HEK293T (cell line): ENCODE results near the gene FOXC1.
A peak's percentile ranks its signal among the peaks of the same experiment; 100 is the strongest.

ENCODE experiments used
- CTCF ChIA-PET: fragments of 350-600 bp; formaldehyde crosslinking; extraction: SDS; loops from one replicate; lab custom pipeline; 2021; ENCODE audit warnings: antibody characterized with exemption, inconsistent platforms; lab: Yijun Ruan, JAX
- POLR2A ChIA-PET: fragments of 350-600 bp; formaldehyde crosslinking; extraction: SDS; loops from one replicate; lab custom pipeline; 2020; ENCODE audit warnings: antibody characterized with exemption, inconsistent platforms; lab: Yijun Ruan, JAX
- DNase-seq: peaks from one replicate; pipeline ENCODE4 v3.0.0; 2012; ENCODE audit warnings: mixed read lengths; ENCODE audit errors: extremely low spot score
- ARNT ChIP-seq: fragments of 450-650 bp; IDR thresholded peaks from 2 replicates; pipeline ENCODE4 v1.6.1; 2017; ENCODE audit warnings: mild to moderate bottlenecking
- BHLHE40 ChIP-seq: fragments of 450-650 bp; IDR thresholded peaks from 2 replicates; pipeline ENCODE4 v1.6.1; 2016; ENCODE audit warnings: mild to moderate bottlenecking, moderate library complexity, borderline replicate concordance
- CTBP1 ChIP-seq: fragments of 450-650 bp; IDR thresholded peaks from 2 replicates; pipeline ENCODE4 v1.6.1; 2016; ENCODE audit warnings: borderline replicate concordance
- ELF4 ChIP-seq: fragments of 450-650 bp; IDR thresholded peaks from 2 replicates; pipeline ENCODE4 v1.6.1; 2017; ENCODE audit warnings: antibody characterized with exemption
- FOXA1 ChIP-seq: fragments of 450-650 bp; IDR thresholded peaks from 2 replicates; pipeline ENCODE4 v1.6.1; 2016; ENCODE audit warnings: mild to moderate bottlenecking
- FOXK2 ChIP-seq: fragments of 450-650 bp; IDR thresholded peaks from 2 replicates; pipeline ENCODE4 v1.6.1; 2016; ENCODE audit warnings: mild to moderate bottlenecking
- FOXM1 ChIP-seq: fragments of 450-650 bp; IDR thresholded peaks from 2 replicates; pipeline ENCODE4 v1.6.1; 2017; ENCODE audit warnings: mild to moderate bottlenecking, borderline replicate concordance
- HDGF ChIP-seq: fragments of 450-650 bp; IDR thresholded peaks from 2 replicates; pipeline ENCODE4 v1.6.1; 2017; ENCODE audit warnings: antibody characterized with exemption, borderline replicate concordance
- L3MBTL2 ChIP-seq: fragments of 450-650 bp; conservative IDR thresholded peaks from 2 replicates; pipeline ENCODE4 v1.6.1; 2016; ENCODE audit warnings: mild to moderate bottlenecking
- LEF1 ChIP-seq: fragments of 450-650 bp; IDR thresholded peaks from 2 replicates; pipeline ENCODE4 v1.6.1; 2017; ENCODE audit warnings: mild to moderate bottlenecking, borderline replicate concordance
- NFRKB ChIP-seq: fragments of 450-650 bp; IDR thresholded peaks from 2 replicates; pipeline ENCODE4 v1.6.1; 2016; ENCODE audit warnings: mild to moderate bottlenecking, moderate library complexity
- PKNOX1 ChIP-seq: fragments of 450-650 bp; IDR thresholded peaks from 2 replicates; pipeline ENCODE4 v1.6.1; 2016
- SUZ12 ChIP-seq: fragments of 450-650 bp; IDR thresholded peaks from 2 replicates; pipeline ENCODE4 v1.6.1; 2016; ENCODE audit warnings: mild to moderate bottlenecking
- TARDBP ChIP-seq: fragments of 450-650 bp; IDR thresholded peaks from 2 replicates; pipeline ENCODE4 v1.6.1; 2016
- ZNF384 ChIP-seq: fragments of 450-650 bp; IDR thresholded peaks from 2 replicates; pipeline ENCODE4 v1.6.1; 2016

The FOXC1 gene

GRCh38 chr6:1605893-1606779 is 3.6 kb upstream of the FOXC1 start:
- POLR2A ChIA-PET: interaction anchor here (0.7 to 7.0 kb wide), 53 partner anchors 8 to 1159 kb away, joined by 3 to 144 read pairs (median 4); partner anchors contain the start of gene WRNIP1
- CTCF ChIA-PET: interaction anchor here (0.6 to 2.0 kb wide), 9 partner anchors 10 to 503 kb away, joined by 3 to 7 read pairs (median 4); no protein-coding TSS in a partner anchor
- TF ChIP-seq PKNOX1 (peak; percentile 28; the same call in 1 of the 2 replicates), CTBP1 (peak; percentile 42; the same call in 1 of the 2 replicates), HDGF (no peak)
- DNase-seq: no peak

DNA sequence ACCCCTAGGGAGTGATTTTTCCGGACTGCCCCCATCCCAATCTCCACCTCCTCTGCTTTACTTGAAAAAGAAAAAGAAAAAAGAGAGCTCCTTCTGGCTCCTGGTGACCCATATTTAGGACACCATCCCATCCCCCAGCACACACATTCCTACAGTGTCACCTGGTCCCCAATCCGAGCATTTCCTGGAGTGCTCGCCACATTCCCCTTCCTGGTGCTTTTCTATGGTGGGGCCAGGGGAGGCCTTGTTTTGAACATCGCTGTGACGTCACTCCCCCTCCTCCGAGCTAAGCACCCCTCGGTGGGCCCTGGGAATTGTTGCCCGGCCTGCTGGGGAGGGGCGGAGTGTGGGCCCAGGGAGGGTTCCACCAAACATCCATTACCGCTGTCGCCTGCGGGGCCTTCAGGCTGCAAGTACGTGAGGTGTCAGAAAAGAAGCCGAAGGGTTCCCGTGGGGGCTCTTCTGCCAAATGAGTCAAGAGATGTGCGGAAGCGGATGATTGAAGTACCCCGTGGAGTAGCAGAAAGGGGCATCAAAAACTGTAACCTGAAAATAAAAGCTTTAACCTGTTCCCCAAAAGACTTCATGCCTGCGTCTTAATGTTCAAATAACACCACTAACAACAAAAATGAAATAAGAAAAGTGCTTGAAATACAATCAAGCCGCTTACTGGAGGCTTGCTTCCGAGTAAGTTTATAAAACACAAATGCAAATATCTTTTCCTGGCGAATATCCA is 2.8 kb upstream of the FOXC1 start:
- peak; percentile 63 for DNase-seq
- POLR2A ChIA-PET: interaction anchor here (0.6 to 7.0 kb wide), 59 partner anchors 9 to 1158 kb away, joined by 3 to 144 read pairs (median 4); partner anchors contain the start of gene WRNIP1
- TF ChIP-seq ARNT (peak; percentile 97), FOXM1 (peak; percentile 45; the same call in 1 of the 2 replicates), CTBP1 (peak; percentile 93), SUZ12 (no peak), L3MBTL2 (0 out of 2 replicates have a peak, but pooled peaks have one; percentile 23), PKNOX1 (peak; percentile 94)
- CTCF ChIA-PET: interaction anchor here (0.6 to 2.0 kb wide), 8 partner anchors 9 to 502 kb away, joined by 3 to 7 read pairs (median 4); no protein-coding TSS in a partner anchor

DNA sequence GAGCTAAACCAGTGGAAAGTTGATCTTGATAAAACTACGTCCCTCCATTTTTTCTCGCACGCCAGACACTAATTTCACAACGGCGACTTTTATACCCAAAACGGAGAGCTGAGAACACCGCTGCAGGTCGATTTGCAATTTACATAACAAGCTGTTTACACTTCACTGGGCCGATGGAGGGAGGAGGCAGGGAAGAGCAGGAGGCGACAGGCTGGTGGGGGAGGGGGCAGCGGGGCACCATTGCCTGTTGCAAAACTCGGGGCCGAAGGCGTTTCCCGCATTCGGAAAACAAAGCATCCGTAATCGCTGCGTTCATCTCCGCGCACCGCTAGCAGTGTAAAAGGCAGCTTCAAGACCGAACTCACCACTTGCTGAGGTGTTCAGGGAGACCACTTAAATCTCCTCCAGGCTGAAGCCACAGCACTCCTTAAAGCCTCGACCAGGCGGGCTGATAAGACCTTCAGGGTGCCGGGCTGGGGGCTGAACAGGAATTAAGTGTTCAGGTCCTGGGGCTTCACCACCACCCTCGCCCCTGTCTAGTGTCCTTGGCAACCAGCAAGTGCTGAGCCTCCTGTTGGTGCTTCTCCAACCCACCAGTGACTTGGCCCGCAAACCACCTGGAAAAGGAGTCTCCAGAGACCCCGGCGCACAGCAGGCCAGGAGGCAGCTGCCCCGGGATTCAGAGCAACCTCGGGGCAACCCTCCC is 2.0 kb upstream of the FOXC1 start:
- CTCF ChIA-PET: interaction anchor here (0.9 to 1.7 kb wide), 6 partner anchors 8 to 202 kb away, joined by 3 to 7 read pairs (median 4); no protein-coding TSS in a partner anchor
- no peak for DNase-seq
- POLR2A ChIA-PET: interaction anchor here (0.6 to 7.0 kb wide), 48 partner anchors 9 to 1025 kb away, joined by 3 to 144 read pairs (median 5); no protein-coding TSS in a partner anchor

GRCh38 chr6:1608222-1609040 is 1.3 kb upstream of the FOXC1 start:
- ChIA-PET POLR2A (interaction anchor here (0.6 to 7.0 kb wide), 27 partner anchors 8 to 1022 kb away, joined by 3 to 144 read pairs (median 12); no protein-coding TSS in a partner anchor), CTCF (interaction anchor here (0.7 to 1.5 kb wide), 3 partner anchors 79 to 804 kb away, joined by 3 to 4 read pairs (median 4); no protein-coding TSS in a partner anchor)
- TF ChIP-seq FOXK2: no peak
- TF ChIP-seq LEF1: no peak
- TF ChIP-seq L3MBTL2: peak; percentile 53
- TF ChIP-seq HDGF: no peak
- no peak for TF ChIP-seq BHLHE40
- no peak for TF ChIP-seq TARDBP
- TF ChIP-seq ELF4: no peak
- 0 out of 2 replicates have a peak, but pooled peaks have one; percentile 2 for TF ChIP-seq PKNOX1
- no peak for TF ChIP-seq ZNF384
- no peak for TF ChIP-seq FOXM1
- TF ChIP-seq NFRKB: no peak
- TF ChIP-seq ARNT: no peak
- TF ChIP-seq FOXA1: no peak
- no peak for TF ChIP-seq CTBP1
- no peak for TF ChIP-seq SUZ12
- DNase-seq: no peak

More for the DNA sequence above, 2.0 kb upstream of the FOXC1 start:
- TF ChIP-seq L3MBTL2 (peak; percentile 25; the same call in 1 of the 2 replicates), HDGF (no peak), ELF4 (no peak), LEF1 (peak; percentile 12; the same call in 1 of the 2 replicates), NFRKB (no peak), CTBP1 (peak; percentile 86)
